Right ventricle myocardium superior (tissue), 1 donor: ENCODE data around the gene RAB11B. TPM values are rescaled to one million over a fixed set of nuclear protein-coding genes. Genes with fewer than 3 reads are reported as not detected.
"Not testable (repeated sequence)": the region's sequence is repeated elsewhere in the genome, so short reads cannot be mapped to it uniquely, and the experiment has no call there.

ENCODE experiments used
- ATAC-seq: fragments of 200-7000 bp; cut with Tn5 transposase; one replicate; pipeline ENCODE4 v1.9.1; 2020; ENCODE audit warnings: mild to moderate bottlenecking; ENCODE audit not compliant: poor library complexity
- DNase-seq: peaks from one replicate; pipeline ENCODE4 v3.0.0-alpha.2; 2020
- intact Hi-C: fragments of 100-400 bp; cut with DNase I; formaldehyde crosslinking; loops from one replicate; pipeline ENCODE4 v1.11.2; 2022
- total RNA-seq: library from RNA; stranded (reverse); fragmentation: NEBNext Ultra II Directional; extraction: Animal tissue kit (Norgen Biotek cat#: 25700); gene quantifications from one replicate; pipeline ENCODE4 v1.2.1, GENCODE V29; 2021
- donor health status: DM: no; HTN: yes; CAD: no; lungs with severe emphysema.

The RAB11B gene
- total RNA-seq, 1 donor from 2014 or later, result 136 TPM

DNA sequence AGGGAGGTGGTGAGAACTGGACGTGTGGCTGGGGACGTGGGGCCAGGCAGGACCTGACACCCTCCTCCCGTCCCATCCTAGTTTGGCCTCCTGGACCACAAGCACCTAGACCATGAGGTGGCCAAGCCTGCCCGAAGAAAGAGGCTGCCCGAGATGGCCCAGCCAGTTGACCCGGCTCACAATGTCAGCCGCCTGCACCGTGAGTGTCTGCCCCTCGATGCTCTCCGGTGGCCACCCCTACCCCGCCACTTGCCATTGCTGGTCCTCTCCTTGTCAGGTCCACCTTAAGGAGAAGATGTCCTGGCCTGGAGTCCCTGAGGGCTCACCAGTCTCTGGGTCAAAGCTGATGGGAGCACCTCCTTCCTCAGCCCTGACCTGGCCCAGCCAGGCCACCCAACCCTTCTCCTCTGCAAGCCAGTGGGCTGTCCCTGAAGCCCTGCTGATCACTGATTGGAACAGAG, 24.0 kb upstream of the RAB11B start:
- intact Hi-C loops, result no loop called here
- DNase-seq (no peak), ATAC-seq (no peak)

DNA sequence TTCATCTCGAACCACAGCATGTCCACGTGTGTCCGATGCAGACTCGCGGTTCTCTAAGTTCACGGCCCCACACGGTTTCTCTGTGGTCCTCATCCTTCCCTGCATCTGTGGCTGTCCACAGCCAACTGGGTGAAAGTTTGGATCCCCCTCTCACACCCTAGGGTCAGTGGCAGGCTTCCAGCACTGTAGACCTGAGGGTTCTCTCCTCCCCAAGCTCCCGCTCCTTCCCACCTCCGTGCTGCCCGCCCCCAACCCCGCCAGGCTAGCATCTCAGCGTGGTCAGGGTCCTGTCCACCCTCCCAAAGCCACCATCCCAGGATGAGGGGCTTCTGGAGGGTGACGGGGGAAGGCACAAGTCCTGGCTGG, 23.2 kb upstream of the RAB11B start:
- no peak for DNase-seq
- peak; percentile 3 for ATAC-seq
- intact Hi-C loops, result no loop called here

DNA sequence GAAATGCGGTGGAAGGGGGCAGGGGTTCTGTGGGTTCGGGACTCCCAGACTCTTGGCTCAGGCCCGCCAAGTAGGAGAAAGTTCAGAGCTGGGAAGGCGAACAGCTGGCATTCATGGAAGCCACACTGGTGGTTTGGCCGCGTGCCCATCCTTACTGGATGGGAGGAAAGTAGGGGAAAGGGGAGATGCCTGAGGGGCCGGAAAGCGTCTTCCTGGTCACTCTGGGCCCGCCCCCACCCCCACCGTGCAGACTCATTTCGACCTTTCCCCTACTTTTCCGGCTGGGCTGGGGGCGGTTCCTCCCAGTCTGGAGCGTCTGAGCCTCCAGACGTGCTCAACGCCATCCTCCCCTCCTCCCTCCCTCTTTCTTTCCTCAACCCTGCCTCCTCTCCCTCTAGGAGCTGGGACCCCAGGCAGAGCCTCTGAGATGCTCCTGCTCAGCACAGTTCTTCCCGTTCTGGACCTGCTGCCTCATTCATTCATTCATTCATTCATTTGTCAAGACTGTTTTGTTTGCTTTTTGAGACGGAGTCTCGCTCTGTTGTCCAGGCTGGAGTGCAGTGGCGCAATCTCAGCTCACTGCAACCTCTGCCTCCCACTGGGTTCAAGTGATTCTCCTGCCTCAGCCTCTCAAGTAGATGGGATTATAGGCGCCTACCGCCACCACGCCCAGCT, 22.7 kb upstream of the RAB11B start:
- intact Hi-C loops, result no loop called here
- ATAC-seq (peak; percentile 60), DNase-seq (peak; percentile 94)

DNA sequence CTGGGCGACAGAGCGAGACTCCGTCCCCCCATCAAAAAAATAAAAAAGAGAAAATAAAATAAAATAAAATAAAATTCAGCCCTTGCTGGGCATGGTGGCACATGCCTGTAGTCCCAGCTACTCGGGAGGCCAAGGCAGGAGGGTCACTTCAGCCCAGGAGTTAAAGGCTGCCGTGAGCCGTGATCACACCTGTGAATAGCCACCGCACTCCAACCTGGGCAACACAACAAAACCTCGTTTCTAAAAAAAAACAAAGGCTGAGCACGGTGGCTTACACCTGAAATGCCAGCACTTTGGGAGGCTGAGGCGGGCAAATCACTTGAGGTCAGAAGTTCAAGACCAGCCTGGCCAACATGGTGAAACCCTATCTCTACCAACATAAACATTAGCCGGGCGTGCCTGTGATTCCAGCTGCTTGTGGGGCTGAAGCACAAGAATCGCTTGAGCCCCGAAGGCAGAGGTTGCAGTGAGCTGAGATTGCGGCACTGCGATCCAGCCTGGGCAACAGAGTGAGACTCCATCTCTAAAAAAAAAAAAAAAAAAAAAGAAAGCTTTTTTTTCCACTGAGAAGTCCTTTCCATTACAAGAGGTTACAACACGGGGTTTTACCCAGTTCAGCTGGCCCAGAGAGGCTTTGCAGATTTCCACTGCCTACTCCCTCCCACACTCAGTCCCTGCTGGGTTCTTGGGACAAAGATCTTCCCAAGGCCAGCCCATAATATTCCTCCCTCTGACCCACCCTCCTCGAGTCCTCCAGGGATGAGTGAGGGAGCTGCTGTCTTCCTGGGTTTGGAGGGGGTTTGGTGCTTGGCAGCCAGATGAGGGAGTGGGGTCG, 19.8 kb upstream of the RAB11B start:
- intact Hi-C loops, result no loop called here
- ATAC-seq, result no peak
- no peak for DNase-seq

DNA sequence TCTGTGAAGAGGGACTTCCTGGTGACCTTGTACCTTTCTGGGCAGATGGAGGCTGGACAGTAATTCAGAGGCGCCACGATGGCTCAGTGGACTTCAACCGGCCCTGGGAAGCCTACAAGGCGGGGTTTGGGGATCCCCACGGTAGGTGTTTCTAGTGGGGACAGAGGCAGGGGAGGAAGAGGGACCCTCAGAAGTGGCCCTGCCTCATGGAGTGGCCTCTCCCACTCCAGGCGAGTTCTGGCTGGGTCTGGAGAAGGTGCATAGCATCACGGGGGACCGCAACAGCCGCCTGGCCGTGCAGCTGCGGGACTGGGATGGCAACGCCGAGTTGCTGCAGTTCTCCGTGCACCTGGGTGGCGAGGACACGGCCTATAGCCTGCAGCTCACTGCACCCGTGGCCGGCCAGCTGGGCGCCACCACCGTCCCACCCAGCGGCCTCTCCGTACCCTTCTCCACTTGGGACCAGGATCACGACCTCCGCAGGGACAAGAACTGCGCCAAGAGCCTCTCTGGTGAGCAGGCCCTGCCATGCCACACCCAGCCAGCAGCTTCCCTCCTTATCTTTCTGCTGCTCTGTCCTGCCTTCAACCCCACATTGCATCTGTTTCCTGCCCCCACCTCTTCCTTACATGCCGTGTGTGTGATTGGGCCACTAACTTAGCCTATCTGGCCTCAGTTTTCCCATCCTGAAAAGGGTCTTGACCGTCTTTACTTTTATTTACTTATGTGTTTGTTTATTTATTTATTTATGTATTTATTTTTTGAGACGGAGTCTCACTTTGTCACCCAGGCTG, 19.0 kb upstream of the RAB11B start:
- no peak for ATAC-seq
- no peak for DNase-seq
- intact Hi-C loops, result no loop called here

DNA sequence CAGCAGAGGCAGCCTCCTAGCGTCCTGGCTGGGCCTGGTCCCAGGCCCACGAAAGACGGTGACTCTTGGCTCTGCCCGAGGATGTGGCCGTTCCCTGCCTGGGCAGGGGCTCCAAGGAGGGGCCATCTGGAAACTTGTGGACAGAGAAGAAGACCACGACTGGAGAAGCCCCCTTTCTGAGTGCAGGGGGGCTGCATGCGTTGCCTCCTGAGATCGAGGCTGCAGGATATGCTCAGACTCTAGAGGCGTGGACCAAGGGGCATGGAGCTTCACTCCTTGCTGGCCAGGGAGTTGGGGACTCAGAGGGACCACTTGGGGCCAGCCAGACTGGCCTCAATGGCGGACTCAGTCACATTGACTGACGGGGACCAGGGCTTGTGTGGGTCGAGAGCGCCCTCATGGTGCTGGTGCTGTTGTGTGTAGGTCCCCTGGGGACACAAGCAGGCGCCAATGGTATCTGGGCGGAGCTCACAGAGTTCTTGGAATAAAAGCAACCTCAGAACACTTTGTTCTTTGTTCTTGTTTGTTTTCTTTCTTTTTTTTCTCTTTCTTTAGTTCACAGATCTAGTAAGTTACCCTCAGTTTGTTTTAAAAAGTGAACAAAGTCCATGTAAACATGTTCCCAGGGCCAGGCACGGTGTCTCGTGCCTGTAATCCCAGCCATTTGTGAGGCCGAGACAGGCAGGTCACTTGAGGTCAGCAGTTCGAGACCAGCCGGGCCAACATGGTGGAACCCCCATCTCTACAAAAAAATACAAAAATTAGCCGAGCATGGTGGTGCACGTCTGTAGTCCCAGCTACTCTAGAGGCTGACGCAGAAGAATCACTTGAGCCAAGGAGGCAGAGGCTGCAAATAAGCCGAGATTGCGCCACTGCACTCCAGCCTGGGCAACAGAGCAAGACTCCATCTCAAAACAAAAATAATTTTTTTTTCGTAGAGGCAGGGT, 16.0 kb upstream of the RAB11B start:
- DNase-seq, result peak; percentile 70
- intact Hi-C loops, result no loop called here
- peak; percentile 61 for ATAC-seq

DNA sequence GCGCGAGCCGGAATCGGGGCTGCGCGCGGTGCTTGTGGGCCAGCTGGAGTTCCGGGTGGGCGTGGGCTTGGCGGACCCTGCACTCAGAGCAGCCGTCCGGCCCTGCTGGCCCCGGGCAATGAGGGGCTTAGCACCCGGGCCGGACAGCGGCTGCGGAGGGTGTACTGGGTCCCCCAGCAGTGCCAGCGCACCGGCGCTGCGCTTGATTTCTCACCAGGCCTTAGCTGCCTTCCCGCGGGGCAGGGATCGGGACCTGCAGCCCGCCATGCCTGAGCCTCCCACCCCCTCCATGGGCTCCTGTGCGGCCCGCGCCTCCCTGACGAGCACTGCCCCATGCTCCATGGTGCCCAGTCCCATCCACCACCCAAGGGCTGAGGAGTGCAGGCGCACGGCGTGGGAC, 14.4 kb upstream of the RAB11B start:
- DNase-seq, intact Hi-C loops, ATAC-seq: not testable (repeated sequence)

DNA sequence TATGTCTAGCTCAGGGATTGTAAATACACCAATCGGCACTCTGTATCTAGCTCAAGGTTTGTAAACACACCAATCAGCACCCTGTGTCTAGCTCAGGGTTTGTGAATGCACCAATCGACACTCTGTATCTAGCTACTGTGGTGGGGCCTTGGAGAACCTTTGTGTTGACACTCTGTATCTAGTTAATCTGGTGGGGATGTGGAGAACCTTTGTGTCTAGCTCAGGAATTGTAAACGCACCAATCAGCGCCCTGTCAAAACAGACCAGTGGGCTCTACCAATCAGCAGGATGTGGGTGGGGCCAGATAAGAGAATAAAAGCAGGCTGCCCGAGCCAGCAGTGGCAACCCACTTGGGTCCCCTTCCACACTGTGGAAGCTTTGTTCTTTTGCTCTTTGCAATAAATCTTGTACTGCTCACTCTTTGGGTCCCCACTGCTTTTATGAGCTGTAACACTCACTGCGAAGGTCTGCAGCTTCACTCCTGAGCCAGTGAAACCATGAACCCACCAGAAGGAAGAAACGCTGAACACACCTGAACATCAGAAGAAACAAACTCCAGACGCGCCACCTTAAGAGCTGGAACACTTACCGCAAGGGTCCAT, 13.7 kb upstream of the RAB11B start:
- ATAC-seq, intact Hi-C loops, DNase-seq: not testable (repeated sequence)

DNA sequence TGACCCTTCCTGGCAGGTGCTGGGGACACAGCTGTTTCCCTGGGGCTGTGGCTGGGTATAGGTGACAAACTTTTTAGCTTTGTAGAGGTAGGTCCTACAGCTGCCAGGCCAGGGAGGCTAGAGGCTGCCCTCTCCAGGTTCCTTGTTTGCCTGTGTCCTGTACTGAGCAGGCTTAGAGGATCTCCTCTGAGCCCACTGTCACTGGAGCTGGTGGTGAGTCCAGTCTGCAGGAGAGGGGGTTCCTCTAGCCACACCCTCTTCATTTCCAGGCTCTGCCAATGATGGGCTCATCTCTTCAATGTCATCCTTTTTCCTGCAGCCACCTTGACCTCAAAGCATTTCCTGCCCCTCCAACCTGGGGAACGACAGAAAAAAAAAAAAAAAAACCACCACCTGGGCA, 12.6 kb upstream of the RAB11B start:
- ATAC-seq (no peak), DNase-seq (no peak)
- intact Hi-C loops, result no loop called here

GRCh38 chr19:8379156-8379891, 10.8 kb upstream of the RAB11B start:
- intact Hi-C loops, ATAC-seq, DNase-seq: not testable (repeated sequence)

GRCh38 chr19:8384569-8384968, 5.6 kb upstream of the RAB11B start:
- intact Hi-C loops, DNase-seq, ATAC-seq: not testable (repeated sequence)

DNA sequence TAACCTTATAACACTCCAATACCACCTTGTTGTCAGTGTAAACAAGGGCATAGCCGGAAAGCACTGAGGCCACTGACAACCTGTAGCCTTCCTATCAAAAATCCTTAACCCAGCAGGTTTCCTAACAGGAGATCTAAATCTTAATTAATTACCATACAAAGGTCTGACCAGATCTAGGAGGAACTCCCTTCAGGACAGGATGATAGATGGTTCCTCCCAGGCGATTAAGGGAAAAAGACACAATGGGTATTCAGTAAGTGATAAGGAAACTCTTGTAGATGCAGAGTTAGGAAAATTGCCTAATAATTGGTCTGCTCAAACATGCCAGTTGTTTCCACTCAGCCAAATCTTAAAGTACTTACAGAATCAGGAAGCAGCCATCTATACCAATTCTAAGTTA, 5.1 kb upstream of the RAB11B start:
- ATAC-seq, DNase-seq, intact Hi-C loops: not testable (repeated sequence)

DNA sequence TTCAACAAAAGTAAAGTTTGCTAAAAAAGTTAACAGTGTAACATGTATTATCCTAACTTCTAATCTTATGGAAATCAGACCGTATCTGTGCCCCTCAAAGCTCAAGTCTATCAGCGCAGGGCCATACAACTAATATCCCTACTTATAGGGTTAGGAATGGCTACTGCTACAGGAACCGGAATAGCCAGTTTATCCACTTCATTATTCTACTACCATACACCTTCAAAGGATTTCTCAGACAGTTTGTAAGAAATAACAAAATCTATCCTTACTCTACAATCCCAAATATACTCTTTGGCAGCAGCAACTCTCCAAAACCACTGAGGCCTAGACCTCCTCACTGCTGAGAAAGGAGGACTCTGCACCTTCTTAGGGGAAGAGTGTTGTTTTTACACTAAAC, 4.6 kb upstream of the RAB11B start:
- DNase-seq, intact Hi-C loops, ATAC-seq: not testable (repeated sequence)

DNA sequence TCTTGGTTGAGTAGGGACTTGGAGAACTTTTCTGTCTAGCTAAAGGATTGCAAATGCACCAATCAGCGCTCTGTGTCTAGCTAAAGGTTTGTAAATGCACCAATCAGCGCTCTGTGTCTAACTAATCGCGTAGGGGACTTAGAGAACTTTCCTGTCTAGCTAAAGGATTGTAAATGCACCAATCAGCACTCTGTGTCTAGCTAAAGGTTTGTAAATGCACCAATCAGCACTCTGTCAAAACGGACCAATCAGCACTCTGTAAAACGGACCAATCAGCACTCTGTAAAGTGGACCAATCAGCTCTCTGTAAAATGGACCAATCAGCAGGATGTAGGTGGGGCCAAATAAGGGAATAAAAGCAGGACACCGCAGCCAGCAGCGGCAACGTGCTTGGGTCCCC, 3.7 kb upstream of the RAB11B start:
- DNase-seq, intact Hi-C loops, ATAC-seq: not testable (repeated sequence)

- DNase-seq (no peak), ATAC-seq (no peak)
- intact Hi-C loops, result no loop called here
Observed at GRCh38 chr19:8386990-8387389, 3.2 kb upstream of the RAB11B start.

- ATAC-seq, result no peak
- intact Hi-C loops, result no loop called here
- DNase-seq, result no peak
Observed at GRCh38 chr19:8387688-8388611, 2.2 kb upstream of the RAB11B start.
